ENCODE results near the gene LRCH3.
"Not testable (repeated sequence)": the region's sequence is repeated elsewhere in the genome, so short reads cannot be mapped to it uniquely, and the experiment has no call there.

LRCH3 gene

GRCh38 chr3:197837282-197837681, 46.2 kb downstream of the LRCH3 start:
- no peak for DNase-seq

DNA sequence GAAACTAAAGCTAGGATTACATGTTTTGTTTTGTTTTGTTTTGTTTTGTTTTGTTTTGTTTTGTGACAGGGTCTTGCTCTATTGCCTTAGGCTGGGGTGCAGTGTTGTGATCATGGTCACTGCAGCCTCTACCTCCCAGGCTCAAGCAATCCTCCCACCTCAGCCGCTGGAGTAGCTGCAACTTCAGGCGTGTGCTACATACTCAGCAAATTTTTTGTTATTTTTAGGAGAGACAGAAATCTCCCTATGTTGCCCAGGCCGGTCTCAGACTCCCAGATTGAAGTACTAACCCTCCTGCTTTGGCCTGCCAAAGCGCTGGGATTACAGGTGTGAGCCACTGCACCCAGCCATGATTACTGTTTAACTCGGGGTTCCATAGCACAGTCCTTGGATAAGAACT, 50.7 kb downstream of the LRCH3 start:
- no peak for DNase-seq

- DNase-seq = no peak
These were observed 55.4 kb downstream of the LRCH3 start for GRCh38 chr3:197846491-197846890.

- no peak for DNase-seq
These were observed 56.9 kb downstream of the LRCH3 start for GRCh38 chr3:197847866-197848401.

DNA sequence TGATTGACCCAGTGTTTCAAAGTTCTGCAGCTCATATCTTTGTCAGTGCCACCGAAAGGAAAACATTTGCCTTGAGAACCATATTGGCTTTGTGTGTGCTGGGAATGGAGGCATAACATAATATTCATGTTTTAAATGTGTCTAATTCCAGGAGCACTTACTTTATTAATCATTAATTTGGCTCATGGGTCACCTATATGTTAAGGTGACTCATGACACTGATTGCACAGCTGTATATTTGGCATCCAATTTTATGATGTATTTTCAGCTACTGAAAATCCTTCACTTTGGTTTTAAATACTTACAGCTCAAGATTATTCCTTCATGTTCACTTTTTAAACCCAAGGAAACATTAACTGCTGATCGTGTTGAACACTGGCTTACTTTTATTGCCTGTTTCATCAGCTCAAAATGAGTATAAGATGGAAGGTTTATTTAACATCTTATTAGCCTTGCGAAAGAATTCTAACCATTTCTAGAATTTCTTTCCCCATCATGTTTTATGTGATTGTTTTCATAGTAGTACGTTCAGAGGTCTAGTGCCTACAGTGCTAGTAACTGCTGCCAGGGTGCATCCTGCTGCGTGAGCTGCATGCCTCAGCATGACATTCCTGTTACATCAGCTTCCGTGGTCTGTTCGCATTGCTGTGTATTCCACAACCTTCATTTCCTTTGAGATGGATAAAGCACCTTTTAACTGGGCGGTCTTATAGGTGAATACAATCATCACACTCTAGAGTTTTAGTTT, 63.7 kb downstream of the LRCH3 start:
- DNase-seq = no peak

DNA sequence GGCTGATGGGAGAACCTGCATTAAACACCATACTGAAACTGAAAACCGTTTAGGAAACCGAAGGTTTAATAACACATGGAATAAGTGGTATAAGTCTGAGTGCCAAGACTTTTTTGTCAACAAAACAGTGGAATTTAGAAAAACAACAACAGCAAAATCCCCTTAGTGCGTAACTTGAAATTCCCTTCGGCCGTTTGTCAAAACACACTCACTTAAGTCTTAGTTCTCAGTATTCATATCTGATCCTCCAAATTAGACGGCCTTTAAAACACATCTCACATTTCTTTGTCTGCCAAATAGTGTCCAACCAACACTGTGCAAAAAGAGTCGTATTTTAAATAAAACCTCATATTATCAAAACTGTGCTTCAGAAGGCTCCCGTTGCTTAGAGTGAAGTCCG, 64.5 kb downstream of the LRCH3 start:
- DNase-seq = no peak

GRCh38 chr3:197856199-197856816, 65.3 kb downstream of the LRCH3 start:
- no peak for DNase-seq

GRCh38 chr3:197858133-197858532, 67.1 kb downstream of the LRCH3 start:
- DNase-seq = no peak

DNA sequence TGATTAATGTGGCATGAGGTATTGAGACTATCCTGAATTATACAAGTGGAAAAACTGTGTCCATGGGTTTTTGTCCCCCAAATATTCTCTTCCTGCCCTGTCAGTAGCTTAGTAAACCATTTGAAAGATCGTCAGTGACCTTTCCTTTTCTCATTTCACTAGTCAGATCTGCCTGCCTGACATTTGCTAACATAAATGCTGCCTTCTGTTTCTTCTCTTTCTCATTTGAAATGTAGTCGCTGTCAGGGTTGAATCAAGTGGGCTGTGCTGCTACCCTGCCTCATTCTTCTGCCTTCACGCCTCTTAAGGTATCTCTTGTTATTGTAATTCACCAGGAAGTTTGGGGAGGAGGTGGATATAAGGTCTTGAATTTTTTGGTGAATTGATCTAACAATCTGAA, 67.5 kb downstream of the LRCH3 start:
- no peak for DNase-seq

DNA sequence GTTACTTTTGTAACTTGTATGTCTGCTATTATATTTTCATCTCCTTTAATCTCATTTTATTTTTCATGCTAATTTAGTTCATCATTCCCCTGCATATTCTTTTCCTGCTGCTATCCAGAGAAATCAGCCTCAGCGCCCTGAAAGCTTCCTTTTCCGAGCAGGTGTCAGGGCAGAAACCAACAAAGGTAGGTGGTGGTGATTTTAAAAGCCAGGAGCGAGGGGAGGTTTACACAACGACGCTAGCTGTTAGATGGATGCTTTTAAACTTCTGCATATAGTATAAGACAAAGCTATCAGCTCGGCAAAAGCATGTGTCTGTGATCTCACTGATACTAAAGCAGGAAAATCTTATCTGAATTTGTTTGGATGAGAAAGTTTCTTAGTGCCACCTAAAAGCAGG, 75.0 kb downstream of the LRCH3 start:
- no peak for DNase-seq

DNA sequence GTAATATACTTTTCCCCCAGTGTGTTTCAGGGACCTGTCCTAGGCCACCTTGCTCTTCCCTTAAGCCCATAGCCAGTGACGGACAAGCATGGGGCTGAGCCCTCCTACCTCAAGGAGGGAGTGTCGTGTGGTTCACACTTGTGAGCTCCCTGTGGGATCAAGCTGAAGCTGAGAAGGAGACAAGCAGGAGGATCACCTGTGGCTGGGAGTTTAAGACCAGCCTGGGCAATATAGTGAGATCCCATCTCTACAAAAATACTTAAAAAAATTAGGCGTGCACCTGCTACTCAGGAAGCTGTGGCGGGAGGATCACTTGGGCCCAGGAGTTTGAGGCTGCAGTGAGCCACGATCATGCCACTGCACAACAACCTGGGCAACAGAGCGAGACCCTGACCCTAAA, 82.3 kb downstream of the LRCH3 start:
- DNase-seq = no peak

- DNase-seq = no peak
These were observed 83.0 kb downstream of the LRCH3 start for GRCh38 chr3:197874064-197874463.

- no peak for DNase-seq
These were observed 83.6 kb downstream of the LRCH3 start for GRCh38 chr3:197874653-197875052.

GRCh38 chr3:197877902-197878301, 86.8 kb downstream of the LRCH3 start:
- DNase-seq = no peak

DNA sequence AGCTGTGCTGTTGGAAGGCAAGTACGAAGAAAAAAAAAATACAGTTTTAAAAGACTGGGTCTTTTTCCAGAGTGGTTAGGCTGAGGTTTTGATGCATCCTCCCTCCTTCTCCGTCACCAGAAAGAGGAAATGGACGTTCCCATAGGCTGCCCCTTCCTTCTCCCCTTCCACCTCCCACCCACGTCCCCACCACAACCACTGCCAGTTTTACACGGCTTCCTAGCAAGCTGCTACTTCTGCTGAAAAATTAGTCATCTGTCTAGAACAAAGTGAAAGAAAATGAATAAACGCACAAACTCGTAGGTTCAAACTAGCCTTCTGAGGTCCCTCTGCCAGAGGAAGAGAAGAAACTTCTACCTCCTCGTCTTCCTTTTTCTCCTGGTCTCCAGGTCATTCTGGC, 87.4 kb downstream of the LRCH3 start:
- DNase-seq = no peak

- DNase-seq = no peak
These were observed 89.6 kb downstream of the LRCH3 start for GRCh38 chr3:197880491-197881269.

DNA sequence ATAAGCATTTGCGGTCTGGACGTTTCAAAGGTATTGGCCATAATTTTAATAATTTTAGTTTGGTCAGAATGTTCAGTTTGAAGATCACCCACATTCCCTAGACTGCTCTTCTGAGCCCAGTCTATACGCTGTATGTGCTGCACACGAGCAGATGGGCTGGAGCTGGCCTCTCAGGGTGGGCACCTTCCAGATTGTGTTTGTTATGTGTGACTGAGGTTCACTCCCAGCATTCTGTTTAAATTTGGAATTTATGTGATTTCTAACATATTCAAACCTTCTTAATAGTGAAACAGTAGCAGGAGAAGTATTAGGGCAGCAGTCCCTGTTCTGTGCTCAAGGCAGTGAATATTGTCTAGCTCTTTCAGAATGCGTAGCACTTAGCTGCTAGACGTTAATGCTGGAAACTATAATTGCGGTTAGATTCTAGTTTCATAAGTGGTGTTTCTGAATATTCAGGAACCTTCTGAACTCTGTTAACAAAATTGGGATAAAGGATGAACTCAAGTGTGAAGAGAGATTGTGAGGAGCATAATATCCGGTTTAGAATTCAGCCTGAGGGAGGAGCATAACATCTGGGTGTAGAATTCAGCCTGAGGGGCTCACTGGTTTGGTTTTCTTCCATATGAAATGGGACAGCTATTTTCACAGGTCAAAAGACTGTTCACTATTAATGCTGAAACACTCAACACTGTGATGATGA, 90.4 kb downstream of the LRCH3 start:
- DNase-seq = no peak

DNA sequence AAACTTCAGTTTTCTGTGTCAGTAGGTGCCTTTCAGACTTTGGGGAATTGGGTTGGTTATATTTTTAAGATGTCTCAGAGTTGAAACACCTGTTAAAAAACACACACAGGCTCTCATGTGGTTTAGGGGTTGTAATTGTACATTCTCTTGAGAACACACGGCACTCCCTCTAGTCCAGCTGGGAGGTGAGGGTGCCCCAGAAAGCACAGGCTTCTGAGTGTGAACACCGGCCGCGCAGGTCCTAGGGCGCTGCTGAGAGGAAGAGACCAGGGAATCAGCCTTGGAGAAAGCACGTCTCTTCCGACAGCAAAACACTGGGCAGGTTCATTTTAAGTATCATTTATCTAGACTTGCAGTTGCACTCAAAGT, 90.9 kb downstream of the LRCH3 start:
- DNase-seq = no peak

DNA sequence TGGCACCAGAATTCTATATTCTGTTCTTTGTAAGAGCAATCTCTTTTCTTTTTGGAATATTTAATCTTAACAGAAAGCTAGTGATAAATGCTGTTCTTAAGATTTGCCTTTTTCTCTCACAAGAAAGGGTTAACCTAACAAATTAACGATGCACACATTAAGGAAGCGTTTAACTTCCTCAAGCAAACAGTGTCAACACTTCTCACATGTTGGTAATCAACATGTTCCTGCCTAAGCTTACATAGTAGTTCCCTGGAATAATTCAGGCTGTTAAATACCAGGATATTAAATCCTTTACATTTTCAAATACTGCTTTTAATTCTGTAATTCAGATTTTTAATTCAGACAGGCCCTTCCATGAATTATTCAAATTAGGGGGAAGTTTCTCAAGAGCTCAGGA, 91.5 kb downstream of the LRCH3 start:
- no peak for DNase-seq

GRCh38 chr3:197883541-197883940, 92.5 kb downstream of the LRCH3 start:
- no peak for DNase-seq

DNA sequence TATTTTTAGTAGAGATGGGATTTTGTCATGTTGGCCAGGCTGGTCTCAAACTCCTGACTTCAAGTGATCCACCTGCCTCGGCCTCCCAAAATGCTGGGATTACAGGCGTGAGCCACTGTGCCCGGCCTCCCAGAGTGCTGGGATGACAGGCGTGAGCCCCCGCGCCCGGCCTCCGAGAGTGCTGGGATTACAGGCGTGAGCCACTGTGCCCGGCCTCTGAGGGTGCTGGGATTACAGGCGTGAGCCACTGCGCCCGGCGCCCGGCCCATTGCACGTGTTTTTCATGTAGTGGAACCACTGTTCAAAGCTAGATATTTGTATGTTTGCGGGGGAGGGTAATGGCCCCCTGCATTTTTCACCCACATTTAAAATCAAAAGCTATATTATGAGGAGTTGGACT, 93.3 kb downstream of the LRCH3 start:
- DNase-seq = not testable (repeated sequence)

GRCh38 chr3:197886052-197886451, 95.0 kb downstream of the LRCH3 start:
- not testable (repeated sequence) for DNase-seq

DNA sequence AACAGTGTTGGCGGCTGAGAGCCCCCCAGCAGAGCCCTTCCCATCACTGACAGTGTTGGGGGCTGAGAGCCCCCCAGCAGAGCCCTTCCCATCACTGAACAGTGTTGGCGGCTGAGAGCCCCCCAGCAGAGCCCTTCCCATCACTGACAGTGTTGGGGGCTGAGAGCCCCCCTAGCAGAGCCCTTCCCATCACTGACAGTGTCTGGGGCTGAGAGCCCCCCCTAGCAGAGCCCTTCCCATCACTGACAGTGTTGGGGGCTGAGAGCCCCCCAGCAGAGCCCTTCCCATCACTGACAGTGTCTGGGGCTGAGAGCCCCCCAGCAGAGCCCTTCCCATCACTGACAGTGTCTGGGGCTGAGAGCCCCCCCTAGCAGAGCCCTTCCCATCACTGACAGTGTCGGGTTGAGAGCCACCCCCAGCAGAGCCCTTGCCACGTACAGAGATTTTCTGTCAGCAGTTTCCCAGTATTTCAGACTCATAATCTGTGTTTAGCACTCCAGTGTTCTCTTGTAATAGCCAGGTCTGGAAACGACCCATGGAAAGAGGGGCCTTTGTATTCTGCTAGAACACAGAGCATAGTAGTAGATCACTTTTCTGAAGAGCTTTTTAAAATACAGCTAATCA, 96.5 kb downstream of the LRCH3 start:
- DNase-seq = not testable (repeated sequence)
